GM18909 (cell line): Measurements from ENCODE around the gene CALU.

Experiments used
- ATAC-seq: cut with Tn5 transposase; IDR thresholded peaks from one replicate; pipeline ENCODE4 v1.9.1; 2021; ENCODE audit warnings: mild to moderate bottlenecking; ENCODE audit not compliant: unreplicated experiment, poor library complexity

CALU gene

DNA sequence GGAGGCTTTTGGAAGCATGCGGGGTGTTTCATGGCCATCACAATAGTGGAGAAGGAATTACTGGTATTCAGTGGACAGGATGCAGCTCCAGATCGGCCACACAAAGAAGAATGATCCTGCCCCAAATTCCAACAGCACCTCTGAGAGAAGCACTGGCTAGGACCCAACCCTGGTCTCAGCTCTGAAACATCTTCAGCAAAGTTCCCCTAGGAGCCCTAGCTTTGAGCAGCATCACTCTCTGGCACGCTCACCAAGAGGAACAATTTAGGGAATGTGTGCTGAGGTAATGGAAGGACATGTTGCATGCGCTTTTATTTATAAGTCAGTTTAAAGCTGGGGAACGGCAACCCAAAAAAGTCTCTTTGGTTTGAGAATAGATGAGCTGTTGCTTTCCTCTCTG lies 42.0 kb downstream of the CALU start:
- ATAC-seq: no peak

GRCh38 chr7:128781851-128782250 lies 42.7 kb downstream of the CALU start:
- no peak for ATAC-seq

DNA sequence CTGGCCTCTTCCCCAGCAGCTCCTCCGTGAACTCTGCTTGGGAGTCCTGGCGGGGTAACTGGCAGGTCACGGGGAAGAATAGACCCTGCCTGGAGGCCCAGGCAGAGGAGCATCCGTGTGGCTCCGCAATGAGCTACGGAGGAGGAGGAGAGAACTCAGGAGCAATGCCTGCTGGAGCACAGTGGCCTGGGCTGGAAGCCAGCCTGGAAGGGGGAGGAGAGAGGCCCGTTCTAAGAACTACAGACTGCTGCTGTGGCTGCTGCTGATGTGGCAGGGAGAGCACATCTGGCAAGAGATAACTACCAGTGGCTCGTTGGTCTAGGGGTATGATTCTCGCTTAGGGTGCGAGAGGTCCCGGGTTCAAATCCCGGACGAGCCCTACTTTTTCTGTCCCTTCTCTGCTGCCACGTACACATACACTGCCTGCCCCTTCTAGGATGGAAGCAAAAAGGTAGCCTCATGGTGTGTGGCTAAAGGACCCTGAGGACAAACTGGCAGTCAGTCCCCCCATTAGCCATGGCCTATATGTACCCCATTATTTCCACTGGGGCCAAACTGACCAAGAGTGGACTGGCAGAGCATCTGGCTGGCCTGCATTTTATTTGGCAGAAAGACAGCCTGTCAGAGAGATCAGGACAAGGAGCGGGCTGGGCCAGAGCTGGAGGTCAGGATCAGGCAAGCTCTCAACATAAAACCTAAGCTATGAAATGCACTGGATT lies 44.1 kb downstream of the CALU start:
- ATAC-seq: no peak

GRCh38 chr7:128785738-128786137 lies 46.6 kb downstream of the CALU start:
- no peak for ATAC-seq

GRCh38 chr7:128788446-128789412 lies 49.6 kb downstream of the CALU start:
- ATAC-seq: no peak

GRCh38 chr7:128790315-128791041 lies 51.3 kb downstream of the CALU start:
- no peak for ATAC-seq

DNA sequence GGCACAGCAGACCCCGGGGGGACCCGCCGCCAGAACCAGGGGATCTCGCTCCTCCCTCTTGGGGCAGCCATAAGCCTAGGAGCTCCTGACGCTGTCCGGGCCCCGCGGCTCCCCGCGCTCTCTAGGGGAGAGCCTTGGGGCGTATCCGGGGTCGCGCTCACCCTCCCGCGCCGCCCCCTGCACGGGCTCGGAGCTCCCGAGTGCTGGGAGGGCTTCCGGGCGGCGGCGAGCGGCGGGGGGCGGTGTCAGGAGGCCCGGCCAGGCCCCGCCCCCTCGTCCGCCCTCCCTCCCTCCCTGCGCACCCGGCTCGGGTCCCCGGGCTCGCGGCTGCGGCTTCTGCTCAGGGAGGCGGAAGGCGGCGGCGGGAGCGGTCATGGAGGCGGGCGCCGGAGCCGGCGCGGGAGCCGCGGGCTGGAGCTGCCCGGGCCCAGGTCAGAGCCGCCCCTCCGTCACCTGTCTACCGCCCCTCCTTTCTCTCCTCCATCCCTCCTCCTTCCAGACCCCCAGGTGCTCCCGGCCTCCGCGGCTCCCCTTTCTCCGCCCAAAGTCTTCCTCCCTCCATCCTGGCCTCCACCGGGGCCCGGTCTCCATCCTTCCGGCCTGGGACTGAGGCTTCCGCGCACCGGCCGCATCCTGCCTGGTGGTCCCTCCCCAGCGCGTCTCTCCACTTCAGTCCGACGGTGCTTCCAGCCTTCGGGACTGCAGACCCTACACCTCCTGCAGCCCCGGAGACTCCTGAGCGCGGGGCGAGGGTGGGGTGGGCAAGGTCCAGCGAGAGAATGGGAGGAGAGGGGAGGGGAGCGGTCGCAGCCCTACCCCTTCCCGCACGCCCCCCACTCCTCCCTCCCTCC lies 52.2 kb downstream of the CALU start, which contains the start of gene CCDC136:
CCDC136 (plus strand) TSS at position 848 of the 851 bp plus-strand sequence. CDS start 444 bp downstream, outside the sequence.
- ATAC-seq: peak; percentile 83

- no peak for ATAC-seq
Observed at GRCh38 chr7:128791972-128792327, 52.8 kb downstream of the CALU start.

DNA sequence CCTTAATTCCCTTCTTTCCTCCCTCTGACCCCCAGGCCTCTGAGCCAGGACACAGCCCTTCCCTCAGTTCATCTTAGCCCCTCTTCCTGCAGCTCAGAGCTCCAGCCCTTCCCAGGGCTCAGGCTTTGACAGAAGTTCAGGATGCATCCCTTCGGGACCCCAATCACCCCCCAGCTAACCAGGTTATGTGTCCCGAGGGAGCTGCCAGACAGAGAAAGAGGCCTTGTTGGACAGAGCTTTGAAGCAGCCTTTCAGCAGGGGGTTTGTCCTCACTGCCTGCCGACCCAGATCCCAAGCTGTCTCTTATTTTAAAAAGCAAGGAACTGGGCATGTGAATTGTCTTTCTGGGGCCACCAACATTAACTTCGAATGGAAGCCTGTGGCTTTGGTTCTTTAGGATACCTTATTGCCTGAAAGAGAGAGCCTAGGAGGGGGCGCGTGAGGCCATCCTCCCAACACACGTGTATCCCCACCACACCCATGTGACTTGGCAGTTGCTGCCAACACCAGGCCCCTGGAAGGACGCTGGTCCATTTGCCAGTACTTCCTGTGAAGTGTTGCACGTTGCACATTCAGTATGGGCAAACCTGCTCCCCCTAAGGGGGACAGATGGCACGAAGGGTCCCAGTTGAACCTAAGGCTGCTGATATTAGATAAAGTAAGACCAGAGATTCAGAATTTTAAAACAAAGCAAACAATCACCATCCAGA lies 53.5 kb downstream of the CALU start:
- ATAC-seq: no peak

- no peak for ATAC-seq
Observed at GRCh38 chr7:128793181-128793547, 54.0 kb downstream of the CALU start.

- ATAC-seq: no peak
Observed at GRCh38 chr7:128794020-128794419, 54.9 kb downstream of the CALU start.

GRCh38 chr7:128794436-128794835 lies 55.3 kb downstream of the CALU start:
- no peak for ATAC-seq

- ATAC-seq: no peak
Observed at GRCh38 chr7:128795129-128795528, 56.0 kb downstream of the CALU start.

GRCh38 chr7:128796327-128796726 lies 57.2 kb downstream of the CALU start:
- no peak for ATAC-seq

- no peak for ATAC-seq
Observed at GRCh38 chr7:128799451-128799850, 60.3 kb downstream of the CALU start.

GRCh38 chr7:128800567-128800966 lies 61.4 kb downstream of the CALU start:
- ATAC-seq: no peak

DNA sequence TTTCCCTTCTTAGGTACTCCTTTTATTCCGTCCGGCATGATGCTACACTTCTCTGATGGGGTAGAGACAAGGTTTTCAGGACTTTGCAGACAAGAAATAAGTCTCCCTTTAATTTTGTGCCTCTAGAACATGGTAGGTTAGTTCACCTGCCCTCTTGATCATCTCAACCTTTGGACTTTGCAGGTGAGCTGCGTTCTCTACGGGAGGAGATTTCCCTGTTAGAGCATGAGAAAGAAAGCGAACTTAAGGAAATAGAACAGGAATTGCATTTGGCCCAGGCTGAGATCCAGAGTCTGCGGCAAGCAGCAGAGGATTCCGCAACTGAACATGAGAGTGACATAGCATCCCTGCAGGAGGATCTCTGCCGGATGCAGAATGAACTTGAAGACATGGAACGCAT lies 61.8 kb downstream of the CALU start:
- ATAC-seq: no peak

GRCh38 chr7:128801667-128802418 lies 62.7 kb downstream of the CALU start:
- ATAC-seq: no peak

GRCh38 chr7:128804484-128804883 lies 65.3 kb downstream of the CALU start:
- no peak for ATAC-seq
